Mammary epithelial cell (primary cell): ENCODE data around the gene DDX49.

Source experiments
- EZH2 ChIP-seq: IDR thresholded peaks from 2 replicates; pipeline ENCODE4 v1.6.1; 2012; ENCODE audit warnings: low read length, inconsistent platforms, borderline replicate concordance
- TF ChIP-seq, protein P1 (sequence below), 2 donors: IDR thresholded peaks in 1 of 2; conservative IDR thresholded peaks in 1 of 2; 2 replicates each; pipeline ENCODE4 v1.5.1; 2011 to 2012; ENCODE audit warnings: inconsistent platforms in 2 of 2, low read length in 2 of 2, mild to moderate bottlenecking in 2 of 2, control low read depth in 1 of 2, low read depth in 1 of 2; ENCODE audit not compliant: insufficient read depth in 1 of 2; ENCODE audit errors: extremely low read depth in 1 of 2

DNA sequence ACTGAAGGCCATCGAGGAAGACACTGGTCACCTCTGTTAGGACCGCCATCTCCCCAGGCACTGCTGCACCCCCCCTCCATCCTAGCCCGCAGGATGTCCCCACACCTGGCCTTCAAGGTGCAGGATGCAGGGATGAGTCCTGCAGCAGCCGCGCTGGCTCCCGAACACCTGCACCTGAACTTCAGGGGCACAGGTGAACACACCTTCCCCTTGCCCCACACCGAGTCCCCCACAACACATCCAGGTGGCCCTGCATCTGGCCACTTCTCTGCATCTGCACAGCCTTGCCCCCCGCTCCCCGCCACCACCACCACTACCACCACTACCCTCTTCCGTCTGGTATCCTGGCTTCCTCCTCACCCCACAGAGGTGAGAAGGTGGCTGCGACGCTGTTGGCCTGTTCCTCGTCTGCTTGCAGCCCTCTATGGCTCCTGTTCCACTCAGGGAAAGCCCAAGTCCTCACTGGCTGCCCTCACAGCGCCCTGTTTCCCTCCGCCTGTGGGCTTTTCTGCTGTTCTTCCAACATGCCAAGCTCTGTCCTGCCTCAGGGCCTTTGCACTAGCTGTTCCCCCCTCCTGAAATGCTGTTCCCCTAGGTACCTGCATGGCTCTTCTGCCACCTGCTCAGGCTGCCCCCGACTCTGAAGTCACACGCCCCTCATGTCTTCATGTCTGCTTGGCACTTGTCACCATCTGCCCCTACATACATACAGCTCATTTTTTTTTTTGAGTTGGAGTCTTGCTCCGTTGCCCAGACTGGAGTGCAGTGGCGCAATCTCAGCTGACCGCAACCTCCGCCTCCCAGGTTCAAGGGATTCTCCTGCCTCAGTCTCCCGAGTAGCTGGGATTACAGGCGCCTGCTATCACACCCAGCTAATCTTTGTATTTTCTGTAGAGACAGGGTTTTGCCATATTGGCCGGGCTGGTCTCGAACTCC lies 22.2 kb upstream of the DDX49 start:
- no peak for TF ChIP-seq EZH2
- TF ChIP-seq, protein P1, sequence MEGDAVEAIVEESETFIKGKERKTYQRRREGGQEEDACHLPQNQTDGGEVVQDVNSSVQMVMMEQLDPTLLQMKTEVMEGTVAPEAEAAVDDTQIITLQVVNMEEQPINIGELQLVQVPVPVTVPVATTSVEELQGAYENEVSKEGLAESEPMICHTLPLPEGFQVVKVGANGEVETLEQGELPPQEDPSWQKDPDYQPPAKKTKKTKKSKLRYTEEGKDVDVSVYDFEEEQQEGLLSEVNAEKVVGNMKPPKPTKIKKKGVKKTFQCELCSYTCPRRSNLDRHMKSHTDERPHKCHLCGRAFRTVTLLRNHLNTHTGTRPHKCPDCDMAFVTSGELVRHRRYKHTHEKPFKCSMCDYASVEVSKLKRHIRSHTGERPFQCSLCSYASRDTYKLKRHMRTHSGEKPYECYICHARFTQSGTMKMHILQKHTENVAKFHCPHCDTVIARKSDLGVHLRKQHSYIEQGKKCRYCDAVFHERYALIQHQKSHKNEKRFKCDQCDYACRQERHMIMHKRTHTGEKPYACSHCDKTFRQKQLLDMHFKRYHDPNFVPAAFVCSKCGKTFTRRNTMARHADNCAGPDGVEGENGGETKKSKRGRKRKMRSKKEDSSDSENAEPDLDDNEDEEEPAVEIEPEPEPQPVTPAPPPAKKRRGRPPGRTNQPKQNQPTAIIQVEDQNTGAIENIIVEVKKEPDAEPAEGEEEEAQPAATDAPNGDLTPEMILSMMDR (conservative IDR thresholded peaks at IDR 0.05 in 1 of 2, IDR thresholded peaks at IDR 0.05 in 1 of 2; ENCODE audit: extremely low read depth in 1 of 2, insufficient read depth in 1 of 2, low read depth in 1 of 2, low read length in 2 of 2) = no peak
